Rectal smooth muscle tissue (tissue), 1 donor: Measurements from ENCODE around the gene FOXL3.
"Not testable (repeated sequence)": the region's sequence is repeated elsewhere in the genome, so short reads cannot be mapped to it uniquely, and the experiment has no call there.

Experiments used
- H3K27ac ChIP-seq: one replicate; pipeline ENCODE4 v1.7.0; 2013; ENCODE audit warnings: low read depth, low read length, inconsistent platforms
- H3K27me3 ChIP-seq: one replicate; pipeline ENCODE4 v1.7.0; 2013; ENCODE audit warnings: low read length; ENCODE audit not compliant: control insufficient read depth, insufficient read depth
- H3K36me3 ChIP-seq: one replicate; pipeline ENCODE4 v1.7.0; 2013; ENCODE audit warnings: low read length; ENCODE audit not compliant: control insufficient read depth, insufficient read depth
- H3K4me1 ChIP-seq: one replicate; pipeline ENCODE4 v1.7.0; 2013; ENCODE audit warnings: low read length; ENCODE audit not compliant: control insufficient read depth, insufficient read depth
- H3K4me3 ChIP-seq: one replicate; pipeline ENCODE4 v1.7.0; 2013; ENCODE audit warnings: low read length
- H3K9ac ChIP-seq: one replicate; pipeline ENCODE4 v1.7.0; 2013; ENCODE audit warnings: low read length

FOXL3 gene

DNA sequence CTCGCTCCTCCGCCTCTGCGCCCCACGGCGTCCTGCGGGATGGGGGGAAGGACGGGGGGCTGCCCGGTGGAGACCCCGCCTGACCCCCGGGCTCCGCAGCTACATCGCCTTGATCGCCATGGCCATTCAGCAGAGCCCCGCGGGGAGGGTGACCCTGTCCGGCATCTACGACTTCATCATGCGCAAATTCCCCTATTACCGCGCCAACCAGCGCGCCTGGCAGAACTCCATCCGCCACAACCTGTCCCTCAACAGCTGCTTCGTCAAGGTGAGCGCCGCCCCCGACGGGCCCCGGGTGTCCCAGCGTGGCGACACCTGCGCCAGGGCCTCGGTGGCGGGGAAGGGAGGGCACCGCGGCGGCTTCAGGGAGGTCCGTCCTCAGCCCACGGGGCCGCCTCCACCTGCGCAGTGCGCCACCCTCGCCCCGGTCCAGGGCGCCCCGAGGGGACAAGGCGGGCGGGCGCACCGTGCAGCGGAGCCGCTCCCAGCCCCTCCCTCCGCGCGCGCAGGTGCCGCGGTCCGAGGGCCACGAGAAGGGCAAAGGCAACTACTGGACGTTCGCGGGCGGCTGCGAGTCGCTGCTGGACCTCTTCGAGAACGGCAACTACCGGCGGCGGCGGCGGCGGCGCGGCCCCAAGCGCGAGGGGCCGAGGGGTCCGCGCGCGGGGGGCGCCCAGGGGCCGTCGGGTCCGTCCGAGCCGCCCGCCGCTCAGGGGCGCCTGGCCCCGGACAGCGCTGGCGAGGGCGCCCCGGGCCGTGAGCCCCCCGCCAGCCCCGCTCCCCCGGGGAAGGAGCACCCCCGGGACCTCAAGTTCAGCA, 793 bp downstream of the FOXL3 start:
- Histone ChIP-seq H3K27me3 (peaks cover 15% of the 10 kb centered on the region), H3K27ac (no peak overlapping the region)

DNA sequence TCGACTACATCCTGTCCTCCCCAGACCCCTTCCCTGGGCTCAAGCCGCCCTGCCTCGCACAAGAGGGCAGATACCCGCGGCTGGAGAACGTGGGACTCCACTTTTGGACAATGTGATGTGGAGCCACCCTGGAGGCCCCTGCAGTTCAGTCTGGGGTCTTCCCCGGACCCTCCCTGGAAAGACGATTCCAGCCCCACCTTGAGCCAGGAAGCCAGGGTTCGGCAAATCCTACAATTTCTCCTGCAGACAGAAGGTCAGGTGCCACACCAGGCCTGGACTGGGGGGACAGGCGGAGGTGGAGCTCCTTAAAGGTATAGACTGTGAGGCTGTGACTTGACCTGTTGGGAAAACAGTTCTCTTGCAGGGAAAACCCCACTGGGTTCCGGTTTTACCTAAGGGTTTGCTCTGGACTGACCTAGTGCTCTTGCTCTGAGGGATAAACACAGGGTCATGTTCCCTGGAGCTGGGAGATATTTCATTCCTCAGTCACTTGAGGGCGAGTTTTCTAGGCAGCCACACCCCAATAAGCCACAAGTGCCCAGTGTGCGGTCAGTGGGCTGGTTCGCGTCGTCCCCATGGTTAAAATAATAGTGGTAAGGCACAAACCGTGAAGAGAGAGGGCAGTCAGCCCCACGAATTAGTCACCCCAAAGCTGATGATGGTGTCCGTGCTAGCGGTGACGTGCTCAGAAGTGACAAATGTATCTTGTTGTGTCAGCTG, 1.6 kb downstream of the FOXL3 start:
- Histone ChIP-seq H3K4me1 (no peaks in the 10 kb centered on the region), H3K27ac (no peak overlapping the region), H3K4me3 (no peak overlapping the region), H3K36me3 (no peaks in the 10 kb centered on the region), H3K9ac (no peak overlapping the region), H3K27me3 (peaks cover 15% of the 10 kb centered on the region)

More for the DNA sequence above, 793 bp downstream of the FOXL3 start:
- H3K36me3 ChIP-seq: no peaks in the 10 kb centered on the region
- no peaks in the 10 kb centered on the region for H3K4me1 ChIP-seq
- peak overlapping the region; percentile 4 for H3K4me3 ChIP-seq
- no peak overlapping the region for H3K9ac ChIP-seq

- H3K4me3 ChIP-seq: no peak overlapping the region
- no peak overlapping the region for H3K27ac ChIP-seq
- H3K27me3 ChIP-seq: peaks cover 15% of the 10 kb centered on the region
- H3K4me1 ChIP-seq: no peaks in the 10 kb centered on the region
- H3K36me3 ChIP-seq: no peaks in the 10 kb centered on the region
- no peak overlapping the region for H3K9ac ChIP-seq
These were observed 2.3 kb downstream of the FOXL3 start for GRCh38 chr7:292226-292625.

DNA sequence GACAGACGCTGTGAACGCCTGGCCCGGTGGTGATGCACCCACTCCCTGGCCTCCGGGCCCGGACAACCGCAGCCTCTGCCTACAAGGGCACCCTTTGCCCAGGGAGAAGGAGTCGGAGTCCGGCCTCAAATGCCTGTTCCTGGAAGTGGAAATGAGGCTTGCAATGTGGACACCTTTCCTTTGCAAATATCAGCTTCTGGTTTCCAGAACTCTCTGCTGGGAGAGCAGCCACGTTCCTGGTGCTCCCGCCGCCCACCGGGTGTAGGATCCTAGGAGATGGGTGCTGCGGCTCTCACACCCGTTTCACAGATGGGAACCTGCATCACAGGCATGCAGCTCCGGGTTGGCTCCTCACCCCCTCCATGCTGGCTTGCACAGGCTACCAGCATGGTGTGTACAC, 2.9 kb downstream of the FOXL3 start:
- no peaks in the 10 kb centered on the region for H3K36me3 ChIP-seq
- H3K27me3 ChIP-seq: peaks cover 15% of the 10 kb centered on the region
- no peak overlapping the region for H3K9ac ChIP-seq
- H3K4me3 ChIP-seq: no peak overlapping the region
- no peak overlapping the region for H3K27ac ChIP-seq
- H3K4me1 ChIP-seq: no peaks in the 10 kb centered on the region

DNA sequence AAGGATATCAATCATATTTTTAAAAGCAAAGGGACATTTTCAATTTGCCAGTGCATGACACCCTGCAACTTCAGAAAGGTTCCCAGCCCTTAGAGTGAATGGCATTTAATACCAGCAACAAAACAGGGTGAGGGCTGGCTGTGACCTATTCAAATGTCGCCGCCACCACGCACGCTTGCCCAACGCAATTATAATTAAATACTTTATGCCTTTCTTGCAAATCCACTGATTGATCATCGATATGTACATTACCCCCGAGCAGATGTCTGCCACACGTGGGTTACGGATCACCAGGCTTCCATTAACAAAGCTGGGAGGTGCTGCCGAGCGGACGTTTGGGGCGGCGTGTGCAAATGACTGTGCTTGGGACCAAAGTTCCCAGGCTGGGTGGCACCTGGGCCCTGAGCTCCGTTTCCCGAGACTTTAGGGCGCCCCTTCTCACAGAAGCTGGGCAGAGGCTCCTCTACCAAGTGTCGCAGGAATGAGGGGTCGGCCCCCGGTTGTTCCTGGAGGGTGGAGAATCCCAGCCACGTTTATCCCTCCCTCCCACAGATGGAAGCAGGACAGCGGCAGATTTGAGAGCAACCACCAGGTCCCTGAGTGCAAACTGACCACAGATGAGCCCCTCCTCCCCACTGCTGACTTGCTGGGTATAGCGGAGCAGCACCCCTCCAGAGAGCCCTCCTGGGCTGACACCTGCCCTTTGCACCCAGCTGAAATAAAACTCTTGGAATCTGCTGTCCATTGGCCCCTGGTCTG, 3.9 kb downstream of the FOXL3 start:
- H3K4me3 ChIP-seq: no peak overlapping the region
- H3K27me3 ChIP-seq: peaks cover 15% of the 10 kb centered on the region
- H3K27ac ChIP-seq: no peak overlapping the region
- no peaks in the 10 kb centered on the region for H3K36me3 ChIP-seq
- H3K9ac ChIP-seq: no peak overlapping the region
- no peaks in the 10 kb centered on the region for H3K4me1 ChIP-seq

DNA sequence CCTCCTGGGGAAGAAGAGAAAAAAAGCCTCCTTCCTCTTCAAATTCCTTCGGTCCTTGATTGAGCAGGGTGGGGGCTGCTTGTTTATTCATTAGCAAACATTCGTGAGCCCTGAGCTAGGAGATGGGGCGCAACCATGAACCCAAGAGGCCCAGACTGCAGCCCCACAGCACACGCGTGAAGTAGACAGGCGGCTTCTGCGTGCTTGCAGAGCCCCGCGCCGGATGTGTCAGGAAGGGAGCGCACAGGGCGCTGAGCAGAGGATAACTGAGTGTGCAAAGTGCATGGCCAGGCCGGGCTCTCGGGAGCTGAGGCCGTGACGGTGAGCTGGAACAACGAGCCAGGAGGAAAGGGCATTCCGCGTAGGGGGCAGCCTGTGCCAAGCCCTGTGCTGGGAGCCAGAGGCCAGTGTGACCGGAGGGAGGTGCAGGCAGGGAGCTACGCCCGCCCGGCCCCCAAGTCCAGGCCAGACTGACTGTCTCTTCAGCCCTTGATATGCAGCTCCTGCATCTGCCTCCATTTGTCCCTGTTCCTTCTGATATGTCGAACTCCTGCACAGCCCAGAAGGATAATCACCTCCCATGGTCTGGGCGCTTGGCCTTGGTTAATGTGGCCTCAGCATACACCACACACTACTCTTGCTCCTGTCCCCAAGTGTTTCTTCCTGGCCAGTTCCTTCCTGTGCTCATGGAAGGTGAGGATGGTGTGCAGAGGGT, 4.6 kb downstream of the FOXL3 start:
- Histone ChIP-seq H3K27me3 (peaks cover 14% of the 10 kb centered on the region), H3K27ac (no peak overlapping the region), H3K9ac (no peak overlapping the region), H3K4me3 (no peak overlapping the region), H3K36me3 (no peaks in the 10 kb centered on the region), H3K4me1 (no peaks in the 10 kb centered on the region)

- no peak overlapping the region for H3K4me3 ChIP-seq
- no peaks in the 10 kb centered on the region for H3K4me1 ChIP-seq
- no peak overlapping the region for H3K9ac ChIP-seq
- H3K36me3 ChIP-seq: no peaks in the 10 kb centered on the region
- H3K27me3 ChIP-seq: peaks cover 5% of the 10 kb centered on the region
- no peak overlapping the region for H3K27ac ChIP-seq
These were observed 5.5 kb downstream of the FOXL3 start for GRCh38 chr7:295155-296154.

DNA sequence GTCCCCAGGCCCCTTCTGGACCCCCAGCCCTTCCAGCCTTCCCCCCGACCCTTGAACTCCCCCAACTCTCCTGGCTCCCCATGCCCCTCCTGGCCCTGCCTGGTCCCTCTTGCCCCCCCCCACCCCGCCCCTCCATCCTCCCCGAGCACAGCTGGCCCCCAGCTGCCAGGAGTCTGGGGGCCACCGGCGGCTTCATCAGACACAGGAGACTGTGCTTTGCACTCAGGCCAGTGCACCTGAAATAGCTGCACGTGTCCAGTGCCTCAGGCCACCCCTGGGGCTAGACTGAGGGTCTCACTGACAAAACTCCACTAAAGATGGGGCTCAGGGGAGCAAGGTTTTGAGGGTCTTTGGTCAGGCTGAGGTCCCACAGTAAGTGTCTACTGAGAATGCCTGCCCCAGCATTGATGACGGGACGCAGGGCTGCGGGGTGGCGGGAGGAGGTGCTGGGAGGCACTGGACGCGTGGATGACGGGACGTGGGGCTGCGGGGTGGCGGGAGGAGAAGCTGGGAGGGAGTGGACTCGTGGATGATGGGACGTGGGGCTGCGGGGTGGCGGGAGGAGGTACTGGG, 6.5 kb downstream of the FOXL3 start:
- Histone ChIP-seq H3K27ac (no peak overlapping the region), H3K27me3 (peaks cover under 1% of the 10 kb centered on the region), H3K4me3 (no peak overlapping the region), H3K4me1 (no peaks in the 10 kb centered on the region), H3K36me3 (no peaks in the 10 kb centered on the region), H3K9ac (no peak overlapping the region)

DNA sequence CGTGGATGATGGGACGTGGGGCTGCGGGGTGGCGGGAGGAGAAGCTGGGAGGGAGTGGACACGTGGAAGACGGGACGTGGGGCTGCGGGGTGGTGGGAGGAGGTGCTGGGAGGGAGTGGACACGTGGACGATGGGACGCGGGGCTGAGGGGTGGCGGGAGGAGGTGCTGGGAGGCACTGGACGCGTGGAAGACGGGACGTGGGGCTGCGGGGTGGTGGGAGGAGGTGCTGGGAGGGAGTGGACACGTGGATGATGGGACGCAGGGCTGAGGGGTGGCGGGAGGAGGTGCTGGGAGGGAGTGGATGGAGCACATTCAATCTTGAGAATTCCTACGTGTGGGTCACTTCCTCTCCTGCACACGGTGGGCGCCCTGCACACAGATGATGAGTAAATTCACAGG, 7.2 kb downstream of the FOXL3 start:
- H3K27ac ChIP-seq, H3K4me1 ChIP-seq, H3K4me3 ChIP-seq, H3K9ac ChIP-seq, H3K27me3 ChIP-seq, H3K36me3 ChIP-seq: not testable (repeated sequence)

GRCh38 chr7:297611-298374, 7.8 kb downstream of the FOXL3 start:
- H3K27me3 ChIP-seq: no peaks in the 10 kb centered on the region
- H3K36me3 ChIP-seq: no peaks in the 10 kb centered on the region
- H3K9ac ChIP-seq: no peak overlapping the region
- no peaks in the 10 kb centered on the region for H3K4me1 ChIP-seq
- H3K4me3 ChIP-seq: no peak overlapping the region
- H3K27ac ChIP-seq: no peak overlapping the region

- H3K27me3 ChIP-seq: no peaks in the 10 kb centered on the region
These were observed 8.4 kb downstream of the FOXL3 start for GRCh38 chr7:298375-298702.

More at GRCh38 chr7:298375-298702, 8.4 kb downstream of the FOXL3 start:
- Histone ChIP-seq H3K9ac (no peak overlapping the region), H3K27ac (no peak overlapping the region), H3K4me3 (no peak overlapping the region), H3K4me1 (no peaks in the 10 kb centered on the region), H3K36me3 (no peaks in the 10 kb centered on the region)
